GM19025 (cell line): Measurements from ENCODE around the gene ZBTB44.
"Not testable (repeated sequence)": the region's sequence is repeated elsewhere in the genome, so short reads cannot be mapped to it uniquely, and the experiment has no call there.

Experiments
- ATAC-seq: cut with Tn5 transposase; IDR thresholded peaks from one replicate; pipeline ENCODE4 v1.9.1; 2021; ENCODE audit warnings: mild to moderate bottlenecking, low read depth, moderate library complexity; ENCODE audit not compliant: unreplicated experiment

ZBTB44 gene

DNA sequence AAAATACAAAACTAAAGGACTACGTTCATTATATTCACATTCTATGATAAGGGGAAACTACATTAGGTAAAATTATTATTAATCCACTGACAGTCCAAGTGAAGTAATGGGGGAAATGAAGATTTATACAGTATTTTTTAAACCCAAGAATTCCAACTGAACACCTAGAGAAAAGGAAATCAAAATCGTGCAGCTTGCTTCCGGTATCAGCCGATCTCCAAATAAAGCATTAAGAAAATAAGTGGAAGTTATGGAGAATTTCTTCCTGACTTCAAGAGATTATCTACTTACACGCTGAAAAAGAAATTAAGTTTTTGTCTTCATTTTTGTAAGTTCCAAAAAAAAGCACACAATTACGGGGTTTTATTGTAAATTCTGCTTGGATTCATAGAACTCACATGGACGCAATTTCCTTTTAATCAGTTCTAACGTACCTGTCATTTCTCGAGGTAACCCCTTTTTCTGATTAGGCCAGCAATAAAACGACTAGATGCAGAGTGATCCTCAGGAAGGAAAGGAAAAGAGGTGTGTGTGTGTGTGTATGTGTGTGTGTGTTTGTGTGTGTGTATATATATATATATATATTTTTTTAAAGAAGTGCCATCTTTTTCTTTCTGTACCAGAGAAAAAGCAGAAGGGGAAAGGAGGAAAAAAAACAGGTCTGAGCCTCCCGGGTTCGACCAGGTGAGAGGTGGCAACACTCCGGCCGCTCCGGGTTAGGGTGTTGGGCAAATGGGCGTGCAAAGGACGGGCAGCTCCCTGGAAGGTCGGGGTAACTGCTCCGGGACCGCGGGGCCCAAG lies 1.1 kb downstream of the ZBTB44 start:
- no peak for ATAC-seq

DNA sequence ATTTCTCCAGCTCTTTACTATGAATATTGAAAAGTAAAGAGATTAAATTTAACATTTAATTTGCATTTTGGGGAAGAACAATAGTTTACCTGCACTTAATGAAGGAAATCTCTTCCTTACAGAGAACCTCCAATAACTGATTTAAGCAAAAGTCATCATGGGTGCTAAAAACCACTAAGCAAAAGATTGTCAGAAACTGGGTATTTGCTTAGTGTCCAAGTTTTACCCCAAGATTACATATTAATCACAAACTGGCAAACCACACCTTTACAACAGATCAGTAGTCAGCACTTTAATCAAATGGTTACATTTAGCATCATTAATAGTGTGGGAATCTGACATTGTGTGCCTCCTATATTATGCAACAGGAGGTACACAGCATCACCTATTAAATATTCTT lies 2.7 kb downstream of the ZBTB44 start:
- no peak for ATAC-seq

DNA sequence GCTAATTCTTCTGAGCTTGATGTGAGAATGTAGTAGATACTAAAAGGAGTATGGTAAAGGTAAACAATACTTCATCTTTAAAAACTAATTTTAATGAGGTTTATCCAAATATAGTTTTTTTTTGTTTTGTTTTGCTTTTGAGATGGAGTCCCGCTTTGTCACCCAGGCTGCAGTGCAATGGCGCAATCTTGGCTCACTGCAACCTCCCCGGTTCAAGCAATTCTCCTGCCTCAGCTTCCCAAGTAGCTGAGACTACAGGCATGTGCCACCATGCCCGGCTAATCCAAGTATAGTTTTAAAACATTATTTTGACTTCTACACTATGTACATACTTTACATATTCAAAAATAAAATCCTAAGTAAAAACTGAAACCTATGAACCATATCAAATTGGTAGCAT lies 4.1 kb downstream of the ZBTB44 start:
- ATAC-seq = no peak

DNA sequence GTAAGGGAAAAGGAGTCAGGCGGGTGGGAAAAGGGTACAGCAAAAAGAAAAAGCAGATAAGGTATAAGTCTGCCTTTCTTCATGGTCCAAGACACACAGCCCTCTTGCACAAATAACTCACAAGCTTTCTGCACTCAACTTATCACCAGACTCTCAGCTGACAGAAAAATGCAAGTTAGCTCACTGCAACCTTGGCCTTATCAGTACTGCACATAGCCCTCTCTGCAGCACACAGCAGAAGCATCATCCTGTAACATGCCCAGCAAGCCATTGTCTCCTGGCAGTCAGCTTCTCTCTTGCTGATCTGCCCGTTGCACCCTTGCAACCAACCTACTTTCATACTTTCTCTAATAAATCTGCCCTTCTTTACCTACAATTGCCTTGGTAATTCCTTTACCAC lies 5.8 kb downstream of the ZBTB44 start:
- ATAC-seq = no peak

DNA sequence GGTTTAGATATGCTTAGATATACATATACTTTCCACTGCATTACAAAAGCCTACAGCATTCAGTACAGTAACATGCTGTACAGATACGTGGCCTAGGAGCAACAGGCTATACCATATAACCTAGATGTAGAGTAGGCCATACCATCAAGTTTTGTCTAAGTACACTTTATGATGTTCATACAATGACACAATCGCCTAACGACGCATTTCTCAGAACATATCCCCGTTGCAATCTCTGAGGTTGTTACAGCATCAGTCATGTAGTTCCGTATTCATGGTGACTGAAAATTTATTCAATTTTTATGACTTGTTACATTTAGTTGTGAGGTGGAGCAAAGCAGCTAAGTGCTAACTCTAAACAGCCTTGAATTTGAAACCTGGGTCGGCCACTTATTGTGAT lies 6.7 kb downstream of the ZBTB44 start:
- ATAC-seq = no peak

DNA sequence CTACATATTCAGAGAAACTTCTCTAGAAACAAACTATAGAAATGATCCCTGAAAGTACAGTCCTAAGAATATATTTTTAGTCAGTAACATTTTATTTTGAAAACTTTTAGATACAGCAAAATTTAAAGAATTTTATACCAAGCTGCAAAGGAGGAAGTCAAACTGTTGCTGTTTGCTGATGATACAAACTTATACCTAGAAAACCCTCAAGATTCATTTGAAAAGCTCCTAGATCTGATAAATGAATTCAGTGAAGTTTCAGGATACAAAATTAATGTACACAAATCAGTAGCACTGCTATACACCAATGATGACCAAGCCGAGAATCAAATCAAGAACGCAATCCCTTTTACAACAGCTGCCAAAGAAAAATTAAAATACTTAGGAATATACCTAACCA lies 10.1 kb downstream of the ZBTB44 start:
- ATAC-seq = no peak

DNA sequence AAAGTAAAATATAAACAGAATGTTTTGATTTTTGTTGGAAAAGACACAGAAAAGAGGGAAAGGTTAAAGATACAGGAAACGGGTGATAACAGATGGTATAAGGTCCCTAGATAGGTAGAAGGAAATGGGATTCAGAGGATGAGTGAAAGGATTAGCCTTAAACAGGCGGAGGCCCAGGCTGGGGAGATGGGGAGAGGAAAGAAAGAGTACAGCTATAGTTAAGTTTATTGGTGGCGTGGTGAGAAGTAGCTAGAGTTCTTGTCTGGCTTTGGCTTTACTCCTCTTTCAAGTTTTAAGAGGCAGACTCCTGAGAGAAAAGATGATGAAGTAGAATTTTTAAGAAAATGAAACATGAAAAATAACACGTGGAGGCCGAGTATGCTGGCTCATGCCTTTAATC lies 13.7 kb downstream of the ZBTB44 start:
- no peak for ATAC-seq

DNA sequence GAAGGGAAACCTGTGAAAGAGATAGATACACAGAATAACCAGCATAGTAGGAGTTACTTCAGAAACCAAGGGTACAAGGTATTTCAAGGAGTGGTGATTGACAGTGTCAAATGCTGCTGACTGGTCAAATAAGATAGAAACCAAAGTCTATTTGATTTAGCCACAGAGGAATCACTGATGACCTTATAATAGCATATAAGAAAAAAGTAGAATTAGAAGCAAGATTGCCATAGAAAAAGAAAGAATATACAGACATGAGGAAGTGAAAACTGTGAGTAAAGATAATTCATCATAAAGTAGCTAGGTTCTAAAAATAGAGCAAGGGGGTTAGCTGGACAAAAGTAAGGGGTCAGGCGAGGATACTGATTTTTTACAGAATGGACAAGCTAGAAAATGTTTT lies 14.2 kb downstream of the ZBTB44 start:
- no peak for ATAC-seq

DNA sequence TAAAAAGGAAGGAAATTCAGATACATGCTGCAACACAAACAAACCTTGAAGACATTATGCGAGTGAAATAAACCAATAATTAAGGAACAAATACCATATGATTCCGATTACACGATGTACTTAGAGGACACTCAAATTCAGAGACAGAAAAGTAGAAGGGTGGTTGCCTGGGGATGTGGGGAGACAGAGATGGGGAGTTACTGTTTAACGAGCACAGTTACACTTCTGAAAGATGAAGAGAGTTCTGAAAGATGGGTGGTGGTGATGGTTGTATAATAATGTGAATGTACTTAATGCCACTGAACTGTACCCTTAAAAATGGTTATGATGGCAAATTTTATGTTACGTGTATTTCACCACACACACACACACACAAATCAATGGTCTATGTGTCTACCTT lies 14.7 kb downstream of the ZBTB44 start:
- no peak for ATAC-seq

DNA sequence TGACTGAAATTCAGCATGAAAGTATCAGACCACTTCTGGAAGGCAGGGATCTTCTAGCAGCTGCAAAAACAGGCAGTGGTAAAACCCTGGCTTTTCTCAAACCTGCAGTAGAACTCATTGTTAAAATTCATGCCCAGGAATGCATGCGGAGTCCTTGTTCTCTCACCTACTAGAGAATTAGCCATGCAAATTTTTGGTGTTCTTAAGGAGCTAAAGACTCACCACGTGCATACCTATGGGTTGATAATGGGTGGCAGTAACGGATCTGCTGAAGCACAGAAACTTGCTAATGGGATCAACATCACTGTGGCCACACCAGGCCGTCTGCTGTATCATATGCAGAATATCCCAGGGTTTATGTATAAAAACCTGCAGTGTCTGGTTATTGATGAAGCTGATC lies 19.1 kb downstream of the ZBTB44 start:
- no peak for ATAC-seq

DNA sequence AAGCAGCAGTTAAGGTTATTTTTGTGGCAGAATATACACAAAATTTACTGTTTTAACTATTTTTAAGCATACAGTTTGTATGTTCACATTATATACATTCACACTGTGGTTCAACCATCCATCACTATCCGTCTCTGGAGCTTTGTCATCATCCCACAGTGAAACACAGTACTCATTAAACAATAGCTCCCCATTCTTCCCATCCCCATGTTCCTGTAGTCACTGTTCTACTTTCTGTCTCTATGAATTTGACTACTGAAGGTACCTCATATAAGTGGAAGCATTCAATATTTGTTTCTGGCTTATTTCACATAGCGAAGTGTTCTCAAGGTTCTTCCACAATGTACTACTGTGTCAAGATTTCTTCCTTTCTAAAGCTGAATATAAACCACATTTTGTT lies 32.6 kb downstream of the ZBTB44 start:
- no peak for ATAC-seq

DNA sequence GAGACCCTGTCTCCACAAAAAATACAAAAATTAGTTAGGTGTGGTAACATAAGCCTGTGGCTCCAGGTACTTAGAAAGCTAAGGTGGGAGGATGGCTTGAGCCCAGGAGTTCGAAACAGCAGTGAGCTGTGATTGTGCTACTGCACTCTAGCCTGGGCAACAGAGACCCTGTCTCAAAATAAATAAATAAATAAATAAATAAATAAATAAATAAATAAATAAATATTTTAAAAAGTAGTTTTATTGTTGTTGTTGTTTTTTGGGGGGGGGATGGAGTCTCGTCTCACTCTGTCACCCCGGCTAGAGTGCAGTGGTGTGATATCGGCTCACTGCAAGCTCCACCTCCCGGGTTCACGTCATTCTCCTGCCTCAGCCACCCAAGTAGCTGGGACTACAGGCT lies 33.4 kb downstream of the ZBTB44 start:
- not testable (repeated sequence) for ATAC-seq

DNA sequence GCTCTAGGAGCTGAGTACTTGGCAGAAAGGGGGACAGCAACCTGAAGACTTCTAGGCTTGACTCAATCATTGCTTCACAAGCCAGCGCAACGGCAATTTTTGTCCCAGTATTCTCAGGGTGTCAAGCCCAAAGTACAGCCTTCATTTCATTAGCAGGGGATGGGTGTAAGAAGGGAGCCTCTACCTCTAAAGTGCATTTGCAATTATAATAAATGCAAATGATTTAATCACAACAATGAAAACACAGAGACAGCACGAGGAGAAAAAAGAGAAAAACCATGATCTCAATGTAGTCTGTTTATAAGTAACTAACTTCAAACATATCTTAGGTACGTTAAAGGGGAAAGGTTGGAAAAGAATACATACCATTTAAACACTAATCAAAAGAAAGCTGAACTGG lies 34.7 kb downstream of the ZBTB44 start:
- no peak for ATAC-seq

DNA sequence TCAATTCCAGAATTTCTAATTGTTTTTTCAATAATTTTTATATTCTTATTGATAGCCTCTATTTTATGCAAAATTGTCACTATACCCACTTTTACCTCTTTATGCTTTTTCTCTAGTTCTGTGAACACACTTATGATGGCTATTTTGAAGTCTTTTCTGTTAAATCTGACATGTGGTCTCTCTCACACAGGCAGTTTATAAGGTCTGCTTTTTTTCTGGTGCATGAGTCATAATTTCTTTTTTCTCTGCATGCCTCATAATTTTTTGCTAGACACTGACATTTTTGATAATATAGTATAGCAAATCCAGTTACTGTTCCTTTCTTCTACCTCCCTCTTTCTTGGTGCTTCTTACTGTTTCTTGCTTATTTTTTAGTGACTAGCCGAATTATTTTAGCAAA lies 36.0 kb downstream of the ZBTB44 start:
- ATAC-seq = no peak

DNA sequence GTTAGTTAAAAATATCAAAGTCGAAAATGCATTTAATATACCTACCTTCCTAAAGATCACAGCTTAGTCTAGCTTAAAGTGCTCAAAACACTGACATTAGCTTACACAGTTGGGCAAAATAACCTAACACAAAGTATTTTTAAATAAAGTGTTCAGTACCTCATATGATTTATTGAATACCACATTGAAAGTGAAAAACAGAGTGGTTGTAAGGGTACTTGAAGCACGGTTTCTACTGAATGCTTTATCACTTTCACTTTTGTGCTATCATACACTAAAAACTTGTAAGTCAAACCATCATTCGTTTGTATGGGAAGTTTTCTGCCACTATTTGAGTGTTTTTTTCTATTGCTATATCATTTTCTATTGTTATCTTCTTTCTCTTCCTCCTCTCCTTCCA lies 36.6 kb downstream of the ZBTB44 start:
- ATAC-seq = no peak

DNA sequence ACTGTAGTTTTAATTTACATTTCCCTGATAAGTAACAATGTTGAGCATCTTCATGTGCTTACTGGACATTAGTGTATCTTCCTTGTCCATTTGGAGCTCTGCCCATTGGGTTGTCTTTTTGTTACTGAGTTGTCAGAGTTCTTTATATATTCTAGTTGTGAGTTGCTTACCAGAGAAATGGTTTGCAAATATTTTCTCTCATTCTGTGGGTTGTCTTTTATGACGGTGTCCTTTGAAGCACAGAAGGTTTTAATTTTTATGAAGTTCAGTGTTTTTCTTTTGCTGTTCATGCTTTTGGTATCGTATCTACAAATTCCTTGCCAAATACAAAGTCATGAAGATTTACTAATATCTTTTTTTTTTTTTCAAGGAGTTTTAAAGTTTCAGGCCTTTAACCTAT lies 42.4 kb downstream of the ZBTB44 start:
- ATAC-seq = no peak

DNA sequence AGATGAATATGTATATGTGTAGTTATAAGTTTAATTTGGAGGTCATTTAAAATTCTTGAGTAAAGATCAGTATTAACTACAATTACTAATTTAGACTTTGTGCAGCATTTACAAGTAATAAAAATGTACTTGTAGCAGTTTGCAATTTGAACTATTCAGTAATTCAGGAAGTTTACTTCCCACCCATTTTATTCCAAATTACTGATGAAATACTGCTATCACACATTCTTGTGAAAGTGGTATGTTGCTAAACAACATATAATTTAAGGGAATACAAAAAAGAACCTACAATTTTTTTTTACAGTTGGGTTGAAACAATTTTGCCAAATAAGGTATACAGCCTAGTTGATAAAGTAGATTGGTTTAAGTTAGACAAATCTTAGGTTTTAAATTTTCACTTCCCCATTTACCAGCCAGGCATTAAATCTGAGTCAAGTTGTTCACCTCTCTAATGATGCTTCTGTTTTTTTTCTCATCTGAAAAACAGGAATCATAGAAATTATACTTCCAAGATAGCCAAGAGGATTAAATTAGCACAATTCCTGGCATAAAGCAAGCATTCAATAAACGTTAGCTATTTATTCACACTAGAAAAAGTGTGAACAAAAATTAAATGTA lies 45.3 kb downstream of the ZBTB44 start:
- no peak for ATAC-seq

DNA sequence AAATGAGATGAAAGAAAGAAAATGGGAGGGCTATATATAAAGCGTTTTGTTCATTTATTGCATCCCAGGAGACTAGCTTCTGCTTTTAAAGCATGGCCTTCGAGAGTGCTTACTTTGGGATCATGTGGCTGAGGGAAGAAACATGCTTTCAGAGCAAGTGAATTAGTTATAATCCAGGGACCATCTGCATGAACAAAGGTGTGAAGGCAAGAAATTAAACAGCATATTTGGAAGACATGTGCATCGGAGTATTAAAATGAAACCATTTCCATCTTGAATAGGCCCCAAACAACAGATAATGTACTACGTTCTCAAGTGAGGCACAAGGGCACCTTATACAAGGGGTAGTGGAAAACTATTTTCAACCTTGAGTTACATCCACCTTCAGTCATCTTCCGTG lies 51.4 kb downstream of the ZBTB44 start:
- ATAC-seq = no peak

DNA sequence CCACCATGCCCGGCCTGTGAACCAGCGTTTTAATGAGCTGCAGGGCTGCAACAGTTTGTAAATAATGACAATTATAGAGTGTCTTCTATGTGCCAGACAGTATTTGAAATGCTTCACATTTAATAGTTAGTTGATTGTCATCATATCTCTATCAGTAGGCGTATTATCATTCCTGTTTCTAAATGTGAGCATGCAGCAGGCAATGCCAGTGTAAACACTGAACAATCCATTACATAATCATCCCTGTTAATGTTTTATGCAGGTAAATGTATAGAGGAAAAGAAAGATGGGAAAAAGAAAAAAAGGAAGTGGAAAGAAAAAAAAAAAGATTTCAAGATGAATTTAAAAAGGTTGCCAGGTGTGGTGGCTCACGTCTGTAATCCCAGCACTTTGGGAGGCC lies 52.3 kb downstream of the ZBTB44 start:
- no peak for ATAC-seq

DNA sequence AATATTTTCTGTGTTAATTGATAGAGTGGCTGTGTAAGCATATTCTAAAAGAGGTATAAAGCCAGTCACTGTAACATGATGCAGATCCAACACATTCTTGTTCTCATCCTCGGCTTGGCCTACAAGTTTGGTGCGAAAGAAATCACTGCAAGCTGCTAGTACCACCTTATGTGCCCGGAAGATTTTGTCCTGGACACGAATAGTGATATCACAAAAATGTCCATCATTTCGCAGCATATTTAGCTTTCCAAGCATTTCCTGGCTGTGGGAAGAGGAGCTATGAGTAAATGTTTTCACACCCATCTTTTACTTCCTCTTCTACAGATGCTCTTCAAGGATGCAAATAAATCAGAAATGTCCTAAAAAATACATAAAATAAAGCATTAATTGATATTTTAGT lies 53.1 kb downstream of the ZBTB44 start:
- no peak for ATAC-seq

DNA sequence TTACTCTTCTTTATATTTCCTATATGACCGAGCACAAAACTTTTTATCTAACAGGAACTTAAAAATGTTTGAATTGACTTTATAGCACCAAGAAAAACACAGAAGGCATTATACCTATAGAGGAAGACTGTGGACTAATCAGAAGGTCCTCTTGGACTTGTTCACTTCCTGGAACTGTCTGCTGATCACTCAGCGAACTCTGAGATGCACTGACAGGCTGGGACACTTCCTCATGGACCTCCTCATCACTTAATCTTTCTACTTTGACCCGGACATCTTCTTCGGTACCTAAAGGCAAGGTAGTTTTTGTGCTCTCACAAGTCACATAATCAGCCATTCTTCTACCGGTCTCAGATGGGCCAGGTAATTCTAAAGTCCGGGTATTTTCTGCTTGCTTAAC lies 54.0 kb downstream of the ZBTB44 start:
- no peak for ATAC-seq

DNA sequence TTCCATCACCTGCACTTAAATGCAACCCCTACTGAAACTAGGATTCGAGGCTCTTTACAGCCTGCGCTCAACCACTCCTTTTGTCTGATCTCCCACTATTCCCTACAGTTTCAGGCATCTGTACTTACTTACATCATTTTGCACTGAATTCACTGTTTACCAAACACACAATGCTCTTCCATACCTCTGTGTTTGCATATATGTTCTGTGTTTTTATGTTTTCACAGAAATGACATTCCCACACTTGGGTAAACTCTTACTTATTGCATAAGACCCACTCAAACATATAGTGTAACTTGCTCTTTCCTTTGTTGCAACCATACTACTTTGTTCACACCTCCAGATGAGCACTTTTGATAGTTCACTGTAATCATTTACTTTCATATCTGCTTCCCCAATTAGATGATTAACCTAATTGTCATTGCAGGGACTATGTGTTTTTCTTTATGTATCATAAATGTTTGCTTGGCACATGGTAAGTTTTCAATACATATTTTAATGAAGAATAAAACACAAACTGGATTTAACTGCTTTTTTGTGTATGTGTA lies 54.6 kb downstream of the ZBTB44 start:
- no peak for ATAC-seq
